HG02610 (cell line): ENCODE measurements around the gene RIMBP3B.
"Not testable (repeated sequence)": the region's sequence is repeated elsewhere in the genome, so short reads cannot be mapped to it uniquely, and the experiment has no call there.

Experiments used
- ATAC-seq: cut with Tn5 transposase; IDR thresholded peaks from one replicate; pipeline ENCODE4 v1.9.1; 2021; ENCODE audit warnings: mild to moderate bottlenecking, moderate library complexity; ENCODE audit not compliant: unreplicated experiment

The RIMBP3B gene, protein sequence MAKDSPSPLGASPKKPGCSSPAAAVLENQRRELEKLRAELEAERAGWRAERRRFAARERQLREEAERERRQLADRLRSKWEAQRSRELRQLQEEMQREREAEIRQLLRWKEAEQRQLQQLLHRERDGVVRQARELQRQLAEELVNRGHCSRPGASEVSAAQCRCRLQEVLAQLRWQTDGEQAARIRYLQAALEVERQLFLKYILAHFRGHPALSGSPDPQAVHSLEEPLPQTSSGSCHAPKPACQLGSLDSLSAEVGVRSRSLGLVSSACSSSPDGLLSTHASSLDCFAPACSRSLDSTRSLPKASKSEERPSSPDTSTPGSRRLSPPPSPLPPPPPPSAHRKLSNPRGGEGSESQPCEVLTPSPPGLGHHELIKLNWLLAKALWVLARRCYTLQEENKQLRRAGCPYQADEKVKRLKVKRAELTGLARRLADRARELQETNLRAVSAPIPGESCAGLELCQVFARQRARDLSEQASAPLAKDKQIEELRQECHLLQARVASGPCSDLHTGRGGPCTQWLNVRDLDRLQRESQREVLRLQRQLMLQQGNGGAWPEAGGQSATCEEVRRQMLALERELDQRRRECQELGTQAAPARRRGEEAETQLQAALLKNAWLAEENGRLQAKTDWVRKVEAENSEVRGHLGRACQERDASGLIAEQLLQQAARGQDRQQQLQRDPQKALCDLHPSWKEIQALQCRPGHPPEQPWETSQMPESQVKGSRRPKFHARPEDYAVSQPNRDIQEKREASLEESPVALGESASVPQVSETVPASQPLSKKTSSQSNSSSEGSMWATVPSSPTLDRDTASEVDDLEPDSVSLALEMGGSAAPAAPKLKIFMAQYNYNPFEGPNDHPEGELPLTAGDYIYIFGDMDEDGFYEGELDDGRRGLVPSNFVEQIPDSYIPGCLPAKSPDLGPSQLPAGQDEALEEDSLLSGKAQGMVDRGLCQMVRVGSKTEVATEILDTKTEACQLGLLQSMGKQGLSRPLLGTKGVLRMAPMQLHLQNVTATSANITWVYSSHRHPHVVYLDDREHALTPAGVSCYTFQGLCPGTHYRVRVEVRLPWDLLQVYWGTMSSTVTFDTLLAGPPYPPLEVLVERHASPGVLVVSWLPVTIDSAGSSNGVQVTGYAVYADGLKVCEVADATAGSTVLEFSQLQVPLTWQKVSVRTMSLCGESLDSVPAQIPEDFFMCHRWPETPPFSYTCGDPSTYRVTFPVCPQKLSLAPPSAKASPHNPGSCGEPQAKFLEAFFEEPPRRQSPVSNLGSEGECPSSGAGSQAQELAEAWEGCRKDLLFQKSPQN (N-terminal part only)

DNA sequence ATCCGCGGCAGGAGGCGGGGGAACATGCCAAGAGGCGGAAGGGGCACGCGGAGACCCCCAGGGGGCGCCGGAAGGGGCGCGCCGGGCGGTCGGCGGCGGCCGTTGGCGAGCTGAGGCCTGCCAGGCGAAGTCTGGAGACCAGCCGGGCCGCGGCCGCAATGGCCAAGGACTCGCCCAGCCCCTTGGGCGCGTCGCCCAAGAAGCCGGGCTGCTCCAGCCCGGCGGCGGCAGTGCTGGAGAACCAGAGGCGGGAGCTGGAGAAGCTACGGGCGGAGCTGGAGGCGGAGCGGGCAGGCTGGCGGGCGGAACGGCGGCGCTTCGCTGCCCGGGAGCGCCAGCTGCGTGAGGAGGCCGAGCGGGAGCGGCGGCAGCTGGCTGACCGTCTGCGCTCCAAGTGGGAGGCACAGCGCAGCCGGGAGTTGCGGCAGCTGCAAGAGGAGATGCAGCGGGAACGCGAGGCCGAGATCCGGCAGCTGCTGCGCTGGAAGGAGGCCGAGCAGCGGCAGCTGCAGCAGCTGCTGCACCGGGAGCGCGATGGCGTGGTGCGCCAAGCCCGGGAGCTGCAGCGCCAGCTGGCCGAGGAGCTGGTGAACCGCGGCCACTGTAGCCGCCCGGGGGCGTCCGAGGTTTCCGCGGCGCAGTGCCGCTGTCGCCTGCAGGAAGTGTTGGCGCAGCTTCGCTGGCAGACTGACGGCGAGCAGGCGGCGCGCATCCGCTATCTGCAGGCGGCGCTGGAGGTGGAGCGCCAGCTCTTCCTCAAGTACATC lies at the start of gene RIMBP3B:
RIMBP3B (plus strand) TSS at position 51 of the 767 bp plus-strand sequence; CDS start at position 159, 108 bp downstream.
- peak; percentile 54 for ATAC-seq

DNA sequence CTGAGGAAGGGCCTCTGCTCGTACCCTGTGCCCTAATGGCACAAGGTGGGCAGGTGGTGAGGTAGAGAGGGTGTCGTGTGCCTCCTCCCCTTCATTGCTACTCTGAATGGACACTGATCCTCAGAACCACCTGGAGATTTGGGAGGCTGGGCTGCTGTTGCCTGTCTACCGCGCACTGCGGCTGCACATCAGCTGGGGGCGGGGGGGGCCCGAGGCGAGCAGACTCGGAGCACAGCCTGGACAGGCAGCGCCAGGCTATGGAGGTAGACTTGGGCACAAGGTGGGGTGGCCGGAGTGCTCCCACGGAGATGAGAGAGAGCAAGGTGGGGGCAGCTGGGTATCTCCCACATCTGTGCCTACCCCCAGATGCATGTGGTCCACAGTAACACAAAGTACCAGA lies 26.0 kb upstream of the RIMBP3B start:
- ATAC-seq: not testable (repeated sequence)

DNA sequence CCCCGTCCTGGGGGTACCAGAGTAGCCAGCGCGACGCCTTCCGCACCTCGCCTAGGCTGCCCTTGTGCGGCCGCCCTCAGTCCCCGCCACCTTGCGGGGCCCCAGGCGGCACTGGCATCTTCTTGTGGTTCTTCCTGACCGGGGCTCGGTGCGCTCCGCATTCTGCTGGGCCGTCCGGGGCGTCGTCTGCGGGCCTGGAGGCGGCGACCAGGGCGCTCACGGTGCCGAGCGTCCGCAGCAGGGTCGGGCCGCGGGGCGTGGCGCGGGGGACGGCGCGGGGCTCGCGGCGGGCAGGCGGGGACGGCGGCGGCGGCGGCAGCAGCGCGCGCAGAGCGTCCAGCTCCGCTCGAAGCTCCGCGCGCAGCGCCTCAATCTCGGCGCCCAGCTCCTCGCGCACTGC lies 23.0 kb upstream of the RIMBP3B start:
- ATAC-seq: not testable (repeated sequence)

DNA sequence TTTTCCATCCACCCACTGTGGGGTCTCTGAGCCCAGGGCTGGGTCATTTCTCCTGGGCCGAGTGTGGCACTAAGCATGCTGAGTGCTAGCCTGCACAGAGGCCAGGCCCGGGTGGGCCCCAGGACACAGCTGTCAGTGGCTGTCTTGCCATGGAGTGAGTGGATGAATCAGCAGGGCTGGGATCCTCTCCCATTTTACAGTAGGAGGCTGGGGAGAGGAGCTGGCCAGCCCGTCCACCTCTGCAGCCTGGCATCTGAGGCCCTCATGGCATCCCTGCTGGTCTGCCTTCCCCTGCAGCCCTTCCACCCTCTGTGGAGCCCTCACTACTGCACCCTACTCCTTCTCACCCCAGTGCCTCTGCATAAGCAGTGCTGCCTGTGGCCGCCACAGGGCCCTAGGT lies 21.1 kb upstream of the RIMBP3B start:
- ATAC-seq: not testable (repeated sequence)

DNA sequence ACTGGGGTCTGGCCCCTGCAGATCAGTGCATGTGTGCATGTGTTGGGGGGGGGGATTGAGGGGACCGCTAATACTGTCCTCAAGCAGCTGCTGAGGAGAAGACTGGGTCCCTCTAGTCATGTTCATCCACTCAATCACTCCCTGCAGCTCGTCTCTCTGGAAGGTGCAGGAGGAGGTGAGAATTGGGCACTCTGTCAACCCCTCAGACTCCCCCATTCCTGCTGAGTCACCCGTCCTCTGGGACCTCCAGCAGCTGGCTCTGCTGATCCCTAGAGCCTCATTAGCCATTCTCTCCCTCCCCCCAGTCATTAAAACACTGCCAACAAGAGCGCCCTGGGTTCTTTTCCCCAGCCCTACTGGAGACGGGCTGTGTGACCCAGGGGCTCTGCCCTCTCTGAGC lies 20.5 kb upstream of the RIMBP3B start:
- not testable (repeated sequence) for ATAC-seq

DNA sequence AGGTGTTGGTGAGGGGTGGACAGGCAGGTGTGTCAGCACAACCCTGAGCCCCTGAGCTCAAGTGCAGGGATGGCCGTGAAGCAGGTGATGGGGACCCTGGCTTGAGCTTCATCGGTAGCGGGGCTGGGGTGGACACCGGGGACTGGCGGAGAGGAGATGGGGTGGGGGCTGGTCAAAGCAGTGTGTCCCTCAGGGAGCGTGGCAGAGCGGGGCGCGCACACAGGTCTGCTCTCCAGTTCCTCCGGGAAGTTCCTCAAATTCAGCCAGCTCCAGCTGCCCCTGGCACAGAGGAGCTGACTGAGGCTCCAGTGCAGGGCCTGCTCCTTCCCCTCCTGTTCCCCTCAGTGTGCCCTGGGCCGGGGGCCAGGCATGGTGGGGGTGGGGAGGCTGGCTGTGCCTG lies 19.7 kb upstream of the RIMBP3B start:
- ATAC-seq: not testable (repeated sequence)

DNA sequence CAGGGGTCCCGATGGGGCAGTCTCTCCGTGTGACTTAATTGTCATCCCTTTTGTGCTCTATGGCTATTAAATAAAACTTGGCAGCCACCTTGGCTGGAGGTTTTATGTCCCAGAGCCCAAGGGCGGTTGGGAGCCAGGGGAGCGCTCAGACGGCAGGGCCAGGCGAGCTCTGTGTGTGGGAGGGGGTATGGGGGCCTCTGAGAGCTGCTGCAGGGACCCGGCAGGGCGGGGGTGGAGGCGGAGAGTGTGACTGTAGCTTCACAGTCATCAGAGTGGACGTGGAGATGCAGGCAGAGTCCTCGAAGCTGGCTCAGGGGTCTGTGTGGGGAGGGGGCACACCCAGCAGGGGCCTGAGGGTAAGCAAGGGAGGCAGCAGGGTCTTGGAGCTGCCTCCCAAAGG lies 19.2 kb upstream of the RIMBP3B start:
- not testable (repeated sequence) for ATAC-seq

DNA sequence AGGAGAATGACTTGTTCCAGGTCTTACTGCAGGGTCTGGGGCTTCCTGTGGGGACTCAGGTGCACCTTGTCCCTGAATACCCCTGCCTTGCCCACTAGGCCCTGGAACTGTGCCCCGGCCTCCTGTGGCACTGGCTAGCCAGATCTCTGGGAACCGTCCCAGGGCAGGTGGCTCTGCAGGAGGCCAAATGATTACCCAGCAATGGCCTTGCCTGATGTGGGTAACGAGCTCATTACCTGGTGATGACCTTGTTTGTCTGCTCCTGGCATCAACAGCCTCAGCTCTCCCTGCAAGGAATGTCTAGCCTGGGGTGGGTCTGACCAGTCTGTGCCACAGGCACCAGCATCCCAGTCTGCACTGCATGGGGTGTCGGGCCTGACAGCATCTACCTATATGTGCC lies 18.2 kb upstream of the RIMBP3B start:
- ATAC-seq: not testable (repeated sequence)

DNA sequence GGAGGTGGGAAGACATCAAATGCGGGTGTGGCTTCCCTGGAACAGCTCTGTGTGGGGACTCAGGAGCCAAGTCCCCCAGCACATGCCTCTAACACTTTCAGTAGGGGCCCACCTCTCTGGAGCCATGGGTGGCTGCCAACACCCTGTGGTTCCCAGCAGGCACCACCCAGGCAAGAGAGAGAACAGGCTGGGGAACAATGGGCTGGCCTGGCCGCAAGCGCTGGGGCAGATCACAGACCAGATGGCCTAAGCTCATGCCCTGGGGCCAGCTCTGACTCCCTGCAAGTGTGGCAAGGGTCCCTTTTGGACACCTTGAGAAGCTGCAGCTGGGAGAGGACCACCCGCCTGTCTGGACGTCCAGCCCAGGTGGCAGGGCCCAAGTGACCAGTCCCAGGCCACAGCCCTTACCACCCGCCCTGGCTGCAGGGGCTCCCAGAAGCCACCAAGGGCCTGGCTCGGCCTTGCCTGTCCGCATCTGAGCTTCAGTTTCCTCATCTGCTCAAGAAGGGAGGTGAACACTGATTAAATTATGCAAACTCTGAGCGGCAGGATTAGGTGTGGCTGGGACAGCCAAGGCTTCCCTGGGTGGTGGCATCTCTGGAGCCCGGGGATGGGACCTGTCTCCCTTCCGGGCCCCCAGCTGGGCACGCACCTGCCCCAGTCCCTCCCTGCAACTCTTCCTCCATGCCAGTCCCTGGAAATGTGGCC lies 14.8 kb upstream of the RIMBP3B start:
- not testable (repeated sequence) for ATAC-seq

DNA sequence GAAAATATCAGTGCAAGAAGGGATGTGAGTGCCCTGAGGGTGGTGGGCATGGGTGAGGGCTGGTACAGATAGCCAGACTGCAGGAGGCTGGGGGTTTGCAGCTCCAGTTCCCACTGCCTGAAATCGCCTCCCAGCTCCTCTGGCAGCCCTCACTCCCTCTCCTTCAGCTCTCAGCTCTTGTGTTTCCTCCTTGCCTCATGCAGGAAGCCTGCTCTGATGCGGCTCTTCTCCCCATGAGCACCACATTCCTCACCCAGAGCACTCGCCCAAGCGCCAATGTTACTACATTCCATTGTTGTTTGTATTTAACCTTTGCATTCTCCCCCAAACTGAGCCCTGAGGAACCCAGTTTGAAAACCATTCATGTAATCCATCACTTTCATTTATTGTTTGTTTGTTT lies 7.7 kb upstream of the RIMBP3B start:
- not testable (repeated sequence) for ATAC-seq

DNA sequence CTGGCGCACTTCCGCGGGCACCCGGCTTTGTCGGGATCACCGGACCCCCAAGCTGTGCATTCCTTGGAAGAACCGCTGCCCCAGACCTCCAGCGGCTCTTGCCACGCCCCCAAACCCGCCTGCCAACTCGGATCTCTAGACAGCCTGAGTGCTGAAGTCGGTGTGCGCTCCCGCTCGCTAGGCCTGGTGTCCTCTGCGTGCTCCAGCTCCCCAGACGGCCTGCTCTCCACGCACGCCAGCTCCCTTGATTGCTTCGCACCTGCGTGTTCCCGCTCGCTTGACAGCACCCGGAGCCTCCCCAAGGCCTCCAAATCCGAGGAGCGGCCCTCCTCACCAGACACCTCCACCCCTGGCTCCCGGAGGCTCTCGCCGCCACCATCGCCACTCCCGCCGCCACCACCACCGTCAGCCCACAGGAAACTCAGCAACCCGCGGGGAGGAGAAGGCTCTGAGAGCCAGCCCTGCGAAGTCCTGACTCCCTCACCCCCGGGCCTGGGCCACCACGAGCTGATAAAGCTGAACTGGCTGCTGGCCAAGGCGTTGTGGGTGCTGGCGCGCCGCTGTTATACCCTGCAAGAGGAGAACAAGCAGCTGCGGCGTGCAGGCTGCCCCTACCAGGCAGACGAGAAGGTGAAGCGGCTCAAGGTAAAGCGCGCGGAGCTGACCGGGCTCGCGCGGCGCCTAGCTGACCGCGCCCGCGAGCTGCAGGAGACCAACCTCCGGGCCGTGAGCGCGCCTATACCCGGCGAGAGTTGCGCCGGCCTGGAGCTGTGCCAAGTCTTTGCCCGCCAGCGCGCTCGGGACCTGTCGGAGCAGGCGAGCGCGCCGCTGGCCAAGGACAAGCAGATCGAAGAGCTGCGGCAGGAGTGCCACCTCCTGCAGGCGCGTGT lies 1.2 kb downstream of the RIMBP3B start:
- peak; percentile 18 for ATAC-seq

DNA sequence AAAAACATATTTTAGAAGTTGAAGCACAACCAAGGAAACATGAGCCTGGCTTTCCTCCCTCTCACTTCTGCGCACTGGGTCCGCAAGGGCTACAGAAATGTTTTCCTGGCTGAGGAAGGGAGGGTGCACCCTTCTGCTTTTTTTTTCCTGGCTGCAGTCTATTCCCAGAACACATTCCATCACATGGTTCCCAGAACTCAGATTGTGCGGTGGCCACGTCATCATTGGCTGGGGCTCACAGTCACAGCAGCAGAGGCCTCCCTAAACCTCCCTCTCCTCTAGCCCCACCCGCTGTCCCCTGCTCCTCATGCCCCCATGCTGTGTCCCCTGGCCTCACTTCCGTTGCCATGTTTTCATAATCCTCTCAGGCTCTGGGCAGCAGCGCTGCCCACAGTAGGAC lies 5.9 kb downstream of the RIMBP3B start:
- ATAC-seq: not testable (repeated sequence)

DNA sequence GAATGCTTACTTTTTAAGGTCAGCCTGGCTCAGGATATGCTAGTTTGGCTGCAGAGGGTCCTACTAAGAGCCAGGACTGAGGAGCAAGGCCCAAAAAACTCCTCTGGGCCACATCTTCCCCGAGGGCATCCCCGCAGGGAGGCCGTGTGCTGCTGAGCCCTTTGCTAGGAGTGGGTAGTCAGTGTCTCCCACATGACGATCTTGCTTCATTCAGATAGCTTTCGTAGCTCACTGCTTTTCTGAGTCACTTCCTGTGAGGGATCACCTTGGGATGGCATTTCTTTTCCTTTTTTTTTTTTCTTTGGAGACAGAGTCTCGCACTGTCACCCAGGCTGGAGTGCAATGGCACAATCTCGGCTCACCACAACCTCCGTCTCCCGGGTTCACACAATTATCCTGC lies 6.5 kb downstream of the RIMBP3B start:
- ATAC-seq: not testable (repeated sequence)

DNA sequence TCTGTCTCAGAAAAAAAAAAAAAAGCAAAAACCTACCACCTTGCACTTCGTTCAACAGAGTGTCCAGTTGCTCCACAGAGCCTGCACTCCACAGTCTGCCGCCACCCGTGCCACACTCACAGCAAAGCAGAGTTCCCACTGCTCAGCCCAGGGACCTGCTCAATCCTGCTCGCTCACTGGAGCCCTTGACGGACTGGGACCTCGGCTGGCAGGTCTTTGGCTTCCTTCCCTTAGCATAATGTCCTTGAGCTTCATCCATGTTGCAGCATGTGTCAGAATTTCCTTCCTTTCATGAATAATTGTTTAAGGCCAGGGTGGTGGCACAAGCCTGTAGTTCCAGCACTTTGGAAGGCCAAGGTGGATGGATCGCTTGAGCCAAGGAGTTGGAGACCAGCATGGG lies 11.1 kb downstream of the RIMBP3B start:
- not testable (repeated sequence) for ATAC-seq

DNA sequence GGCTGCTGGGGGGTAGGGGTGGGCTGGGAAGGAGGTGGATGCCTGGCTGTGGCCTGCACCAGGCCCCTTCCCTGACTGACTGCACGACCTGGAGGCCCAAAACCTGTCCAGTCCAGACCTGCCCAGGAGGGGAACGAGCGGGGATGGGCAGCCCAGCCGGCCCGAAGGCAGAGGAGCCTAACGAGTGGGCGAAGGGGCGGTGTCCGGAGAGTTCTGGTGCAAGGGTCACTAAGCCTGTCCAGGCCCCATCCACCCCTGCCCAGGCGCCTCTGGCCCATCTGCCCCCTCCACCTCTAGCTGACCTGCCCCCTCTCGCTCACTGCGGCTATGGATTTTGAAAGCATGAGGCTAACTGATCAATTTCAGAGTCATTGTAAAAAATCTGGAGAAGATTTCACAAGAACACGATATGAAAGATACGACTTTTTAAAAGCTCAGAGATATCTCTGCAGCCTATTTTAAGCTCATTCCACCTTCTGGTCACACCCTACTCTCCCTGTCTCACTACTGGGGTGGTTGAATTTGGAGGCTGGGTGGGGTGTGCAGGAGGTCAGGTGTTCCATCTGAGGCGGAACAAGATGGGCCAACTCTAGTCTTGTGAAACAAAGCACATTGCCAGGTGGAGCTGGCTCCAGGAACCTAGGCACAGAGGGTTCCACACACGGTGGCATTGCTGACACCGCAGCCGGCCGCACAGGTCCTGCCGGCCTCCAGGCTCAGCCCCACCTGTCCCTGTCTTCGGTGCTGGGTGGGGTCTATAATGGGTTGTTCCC lies 17.8 kb downstream of the RIMBP3B start:
- not testable (repeated sequence) for ATAC-seq

DNA sequence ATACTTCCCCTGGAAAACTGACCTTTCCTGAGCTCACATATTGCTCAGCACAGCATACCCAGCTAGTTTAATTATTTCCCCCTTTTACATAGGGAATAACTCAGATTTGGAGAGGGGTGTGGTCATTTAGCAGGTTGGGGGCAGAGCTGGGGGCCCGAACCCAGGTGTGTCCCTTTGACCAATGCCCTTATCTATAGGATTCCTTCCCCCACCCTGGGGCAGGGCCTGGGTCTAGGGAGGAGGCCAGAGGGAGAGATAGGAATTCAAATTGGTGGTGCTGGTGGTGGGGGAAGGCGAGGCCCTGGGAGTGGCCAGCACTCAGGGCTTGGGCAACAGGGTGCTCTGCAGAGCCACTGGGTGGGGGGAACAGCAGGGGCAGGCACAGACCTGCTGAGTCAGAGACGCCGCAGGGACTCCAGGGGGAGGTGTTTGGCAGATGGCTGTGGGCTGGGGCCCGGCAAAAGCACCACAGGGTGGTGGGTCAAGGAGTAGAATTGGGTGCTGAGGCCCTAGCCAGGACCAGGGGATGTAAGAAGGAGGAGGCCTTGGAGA lies 19.3 kb downstream of the RIMBP3B start:
- ATAC-seq: not testable (repeated sequence)

DNA sequence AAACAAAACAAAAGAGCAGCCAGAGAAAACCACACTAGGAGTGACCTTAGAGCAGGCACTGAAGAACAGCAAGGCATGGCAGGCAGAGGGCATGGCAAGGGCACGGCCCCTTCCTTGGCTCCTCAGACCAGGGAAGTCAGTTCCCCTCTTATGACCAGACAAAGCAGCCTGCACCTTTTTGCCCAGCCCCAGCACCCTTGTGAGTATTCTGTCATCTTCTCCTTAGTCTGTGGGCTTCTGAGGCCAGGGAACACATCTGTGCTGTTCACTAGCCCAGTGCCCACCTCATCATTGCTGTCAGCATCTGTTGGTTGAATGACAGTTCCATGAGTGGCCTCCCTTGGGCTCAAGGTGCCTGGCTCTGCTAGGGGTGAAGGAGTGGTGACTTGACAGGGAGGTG lies 23.6 kb downstream of the RIMBP3B start:
- ATAC-seq: not testable (repeated sequence)
